ENCODE results near the gene LTB4R2. TPM values are rescaled to one million over a fixed set of nuclear protein-coding genes. Genes with fewer than 3 reads are reported as not detected.
A peak's percentile ranks its signal among the peaks of the same experiment; 100 is the strongest.

Gene LTB4R2
- 13.3 TPM for total RNA-seq (ENCODE audit: unreplicated experiment)
- long read RNA-seq, partial matches to known transcripts, result 0 of 1 reads
- long read RNA-seq, other reads (novel, unspliced or antisense), result 0 of 1 reads

- Mint-ChIP-seq H3K36me3 (ENCODE audit: low read depth, unreplicated experiment) (peaks cover 34% of the 10 kb centered on the region), H3K27me3 (ENCODE audit: unreplicated experiment) (peaks cover 16% of the 10 kb centered on the region), H3K9me3 (ENCODE audit: unreplicated experiment) (no peaks in the 10 kb centered on the region), H3K4me1 (ENCODE audit: unreplicated experiment) (peaks cover 59% of the 10 kb centered on the region), H3K4me3 (ENCODE audit: unreplicated experiment) (peak within 1 kb of the TSS; percentile 81), H3K27ac (ENCODE audit: unreplicated experiment) (peak within 1 kb of the TSS; percentile 74)
- no peak for DNase-seq (ENCODE audit: low spot score)
- TF ChIP-seq CTCF (IDR thresholded peaks at IDR 0.05; ENCODE audit: unreplicated experiment), result no peak
Measured at GRCh38 chr14:24309538-24310264, at the start of gene LTB4R2. TSS of gene LTB4R2 (plus strand) at chr14:24310140. CDS start at chr14:24310665, 525 bp downstream.

GRCh38 chr14:24260780-24261157 is 49.2 kb upstream of the LTB4R2 start:
- no peaks in the 10 kb centered on the region for H3K36me3 Mint-ChIP-seq (ENCODE audit: low read depth, unreplicated experiment)
- H3K4me3 Mint-ChIP-seq (ENCODE audit: unreplicated experiment), result no peak overlapping the region
- H3K9me3 Mint-ChIP-seq (ENCODE audit: unreplicated experiment), result no peaks in the 10 kb centered on the region
- H3K27me3 Mint-ChIP-seq (ENCODE audit: unreplicated experiment), result peaks cover 8% of the 10 kb centered on the region
- DNase-seq (ENCODE audit: low spot score), result no peak
- TF ChIP-seq CTCF (IDR thresholded peaks at IDR 0.05; ENCODE audit: unreplicated experiment), result no peak
- H3K4me1 Mint-ChIP-seq (ENCODE audit: unreplicated experiment), result peaks cover 9% of the 10 kb centered on the region
- peak overlapping the region; percentile 22 for H3K27ac Mint-ChIP-seq (ENCODE audit: unreplicated experiment)

- Mint-ChIP-seq H3K27ac (ENCODE audit: unreplicated experiment) (peak overlapping the region; percentile 22), H3K36me3 (ENCODE audit: low read depth, unreplicated experiment) (no peaks in the 10 kb centered on the region), H3K27me3 (ENCODE audit: unreplicated experiment) (peaks cover 8% of the 10 kb centered on the region), H3K4me3 (ENCODE audit: unreplicated experiment) (no peak overlapping the region), H3K4me1 (ENCODE audit: unreplicated experiment) (peaks cover 7% of the 10 kb centered on the region), H3K9me3 (ENCODE audit: unreplicated experiment) (no peaks in the 10 kb centered on the region)
- no peak for DNase-seq (ENCODE audit: low spot score)
- TF ChIP-seq CTCF (IDR thresholded peaks at IDR 0.05; ENCODE audit: unreplicated experiment), result no peak
Measured at GRCh38 chr14:24261256-24261968, 48.5 kb upstream of the LTB4R2 start.

- TF ChIP-seq CTCF (IDR thresholded peaks at IDR 0.05; ENCODE audit: unreplicated experiment), result no peak
- Mint-ChIP-seq H3K4me3 (ENCODE audit: unreplicated experiment) (no peak overlapping the region), H3K9me3 (ENCODE audit: unreplicated experiment) (no peaks in the 10 kb centered on the region), H3K27me3 (ENCODE audit: unreplicated experiment) (peaks cover 7% of the 10 kb centered on the region), H3K36me3 (ENCODE audit: low read depth, unreplicated experiment) (peaks cover 3% of the 10 kb centered on the region), H3K4me1 (ENCODE audit: unreplicated experiment) (peaks cover 1% of the 10 kb centered on the region), H3K27ac (ENCODE audit: unreplicated experiment) (no peak overlapping the region)
- DNase-seq (ENCODE audit: low spot score), result no peak
Measured at GRCh38 chr14:24261969-24262327, 48.0 kb upstream of the LTB4R2 start.
